Stimulated activated CD8-positive, alpha-beta memory T cell treated with anti-CD3 and anti-CD28 coated beads, Interleukin-7, amount 100 ng/mL, for 24 hours (primary cell): ENCODE measurements around the gene RPL19.

ENCODE experiments used
- DNase-seq: peaks from one replicate; pipeline ENCODE4 v3.0.0-alpha.2; 2020; ENCODE audit warnings: low read depth

Gene RPL19

DNA sequence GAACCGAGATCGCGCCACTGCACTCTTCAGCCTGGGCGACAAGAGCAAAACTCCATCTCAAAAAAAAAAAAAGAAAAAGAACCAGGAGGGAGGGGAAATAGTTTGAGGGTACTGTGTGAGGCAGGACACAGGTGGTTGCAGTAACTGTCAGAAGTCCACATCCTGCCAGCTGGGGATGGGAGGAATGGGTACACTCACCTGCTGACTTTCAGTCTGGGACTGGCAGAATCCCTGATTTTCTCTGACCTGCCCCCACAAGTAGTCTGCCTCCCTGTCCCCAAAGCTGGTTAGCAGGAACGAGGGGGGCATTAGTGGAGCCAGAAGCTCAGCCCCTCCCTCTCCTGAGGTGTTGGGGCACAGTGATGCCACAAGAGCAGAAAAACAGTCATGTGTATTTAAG is 27.0 kb upstream of the RPL19 start:
- no peak for DNase-seq

DNA sequence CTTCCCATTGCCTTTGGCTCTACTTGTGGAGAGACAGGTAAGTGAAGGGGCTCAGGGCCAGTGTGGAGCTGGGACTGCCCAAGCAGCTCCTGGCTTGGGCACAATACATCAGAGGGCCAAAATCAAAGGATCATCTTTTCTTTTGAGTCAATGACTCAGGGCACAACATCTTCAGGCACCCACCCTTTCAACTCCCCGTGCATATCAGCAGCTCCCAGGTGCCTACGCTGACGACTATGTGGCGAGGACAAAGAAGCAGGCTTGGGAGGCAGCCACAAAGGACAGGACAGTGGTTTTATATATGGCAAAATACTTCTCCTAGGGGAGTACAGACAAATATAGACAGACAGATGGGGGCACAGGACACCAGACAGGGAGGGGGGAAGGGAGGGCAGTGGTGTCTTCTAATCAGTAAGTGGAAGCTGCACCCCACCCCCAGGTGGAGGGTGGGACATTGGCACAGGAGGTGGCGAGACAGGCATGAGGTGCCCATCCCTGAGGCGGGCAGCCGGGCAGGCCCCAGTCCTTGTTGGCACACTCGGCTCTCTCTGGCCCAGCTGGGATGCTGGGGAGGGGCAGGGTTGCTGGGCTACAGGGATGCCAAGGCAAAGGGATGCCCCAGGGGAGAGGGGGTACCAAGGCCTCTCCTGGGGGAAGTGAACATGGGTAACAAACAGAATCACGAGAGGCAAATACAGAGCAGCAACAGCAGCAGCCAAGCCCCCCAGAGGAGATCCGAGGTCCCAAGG is 26.4 kb upstream of the RPL19 start:
- DNase-seq = no peak

- peak; percentile 63 for DNase-seq
Measured at GRCh38 chr17:39174920-39175694, 25.0 kb upstream of the RPL19 start.

GRCh38 chr17:39175695-39176093 is 24.4 kb upstream of the RPL19 start:
- no peak for DNase-seq

DNA sequence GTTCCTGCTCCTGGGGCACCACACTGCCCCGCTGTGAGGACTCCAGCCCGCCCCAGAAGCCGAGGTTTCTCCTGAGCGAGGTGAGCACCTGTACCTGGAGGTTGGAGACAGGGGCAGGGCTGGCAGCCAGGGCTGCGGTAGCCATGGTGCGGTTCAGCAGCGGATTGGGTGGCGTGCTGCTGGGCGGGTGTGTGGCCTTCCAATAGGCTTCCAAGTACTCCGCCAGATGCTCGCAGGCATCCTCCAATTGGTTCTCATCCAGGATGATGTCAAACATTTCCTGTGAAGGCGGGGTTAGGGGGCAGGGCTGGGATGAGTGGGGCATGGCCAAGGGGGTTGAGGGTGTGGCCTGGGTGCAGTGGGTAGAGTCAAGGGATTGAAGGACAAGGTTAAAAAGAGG is 22.8 kb upstream of the RPL19 start:
- no peak for DNase-seq

DNA sequence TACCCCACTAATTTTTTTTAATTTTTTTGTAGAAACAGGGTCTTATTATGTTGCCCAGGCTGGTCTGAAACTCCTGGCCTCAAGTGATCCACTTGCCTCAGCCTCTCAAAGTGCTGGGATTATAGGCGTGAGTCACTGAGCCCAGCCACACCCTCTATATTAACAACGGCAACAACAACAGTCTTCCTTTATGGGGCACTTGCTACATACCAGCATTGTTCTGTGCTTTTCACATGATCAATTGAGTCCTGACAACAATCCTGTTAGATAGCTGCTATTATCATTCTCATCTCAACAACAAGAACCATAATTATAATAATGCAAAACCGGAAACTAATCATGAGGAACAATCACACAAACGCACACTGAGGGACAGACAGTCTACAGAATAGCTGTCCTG is 21.5 kb upstream of the RPL19 start:
- DNase-seq = no peak

GRCh38 chr17:39181303-39181702 is 18.8 kb upstream of the RPL19 start:
- no peak for DNase-seq

DNA sequence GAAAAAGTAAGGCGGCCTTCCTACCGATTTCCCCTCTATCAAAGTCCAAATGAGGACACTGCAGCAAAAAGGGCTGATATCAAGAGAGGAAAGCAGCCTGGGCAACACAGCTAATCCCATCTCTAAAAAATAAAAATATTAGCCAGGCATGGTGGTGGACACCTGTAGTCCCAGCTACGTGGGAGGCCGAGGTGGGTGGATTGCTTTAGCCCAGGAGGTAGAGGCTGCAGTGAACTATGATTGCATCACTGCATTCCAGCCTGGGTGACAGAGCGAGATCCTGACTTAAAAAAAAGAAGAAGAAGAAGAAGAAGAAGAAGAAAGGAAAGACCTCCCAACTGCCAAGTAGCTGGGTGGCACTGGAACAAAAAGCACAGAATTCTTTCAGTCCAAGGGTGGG is 17.0 kb upstream of the RPL19 start:
- DNase-seq = no peak

DNA sequence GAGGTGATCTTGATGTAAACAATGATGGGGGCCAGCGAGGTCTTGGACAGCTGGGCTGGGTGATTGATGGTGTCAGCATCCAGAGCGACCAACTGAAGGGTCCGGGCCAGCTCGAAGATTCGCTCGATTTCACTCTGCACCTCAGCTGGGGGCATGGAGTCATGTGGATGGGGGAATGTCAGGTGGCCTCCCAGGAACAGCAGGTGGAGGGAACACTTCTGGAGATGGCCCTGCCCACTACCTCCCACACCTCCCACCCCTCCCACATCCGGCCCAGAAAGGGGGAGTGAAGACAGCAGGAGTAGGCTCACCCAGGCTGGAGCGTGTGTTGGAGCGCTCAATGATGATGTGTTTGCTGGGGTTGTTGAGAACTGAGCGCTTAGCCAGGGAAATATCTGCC is 16.4 kb upstream of the RPL19 start:
- DNase-seq = no peak

DNA sequence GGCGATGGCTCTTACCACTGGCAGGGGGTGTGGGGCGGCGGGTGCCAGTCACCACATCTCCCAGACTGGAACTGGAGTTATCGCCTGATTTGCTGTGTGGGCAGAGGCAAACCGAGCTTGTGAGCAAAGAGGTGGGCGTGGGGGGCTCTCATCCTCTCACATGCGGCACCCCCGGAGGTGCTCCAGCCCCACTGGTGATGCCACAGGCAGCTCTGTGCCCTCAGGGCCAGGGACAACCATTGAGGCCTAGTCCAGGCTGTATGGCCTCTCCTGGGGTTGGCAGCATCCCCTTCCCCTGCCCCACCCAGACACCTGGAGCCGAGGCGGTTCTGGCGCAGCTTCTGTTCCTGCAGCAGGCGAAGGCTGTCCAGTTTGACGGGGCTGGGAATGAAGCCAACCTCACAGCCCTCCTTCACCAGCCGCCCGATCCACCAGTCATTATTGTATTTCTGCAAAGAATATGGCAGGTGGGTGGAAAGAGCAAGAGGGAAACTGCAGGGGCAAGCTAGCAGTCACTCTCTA is 13.5 kb upstream of the RPL19 start:
- DNase-seq = no peak

DNA sequence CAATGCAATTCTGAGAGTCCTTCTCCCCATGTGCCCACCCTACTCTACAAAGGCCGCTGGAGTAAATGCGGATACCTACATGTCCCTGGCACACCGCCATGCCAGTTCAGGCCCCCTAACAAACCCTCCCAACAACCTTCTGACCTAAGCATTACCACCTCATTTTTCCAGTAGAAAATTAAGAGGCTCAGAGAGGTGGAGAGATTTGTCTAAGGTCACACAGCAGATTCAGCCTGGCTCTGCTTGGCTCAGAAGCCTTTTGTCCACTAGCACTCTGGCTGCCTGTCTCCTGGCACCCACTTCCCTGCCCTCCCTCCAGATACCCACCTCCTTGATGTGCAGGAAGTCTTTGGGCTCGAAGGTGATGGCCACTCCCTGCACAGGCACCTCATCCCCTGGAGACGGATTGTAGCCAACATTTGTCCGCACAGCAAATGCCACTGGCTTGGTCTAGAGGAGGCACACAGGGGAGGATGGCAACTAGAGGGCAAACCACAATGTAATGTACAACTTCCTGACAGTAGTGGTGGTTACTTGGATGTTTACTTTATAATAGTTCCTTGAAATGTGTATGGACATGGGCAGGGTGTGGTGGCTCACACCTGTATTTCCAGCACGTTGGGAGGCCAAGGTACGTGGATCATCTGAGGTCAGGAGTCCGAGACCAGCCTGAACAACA is 12.8 kb upstream of the RPL19 start:
- no peak for DNase-seq

- DNase-seq = no peak
Measured at GRCh38 chr17:39191750-39192510, 8.2 kb upstream of the RPL19 start.

GRCh38 chr17:39192901-39193300 is 7.2 kb upstream of the RPL19 start:
- DNase-seq = no peak

DNA sequence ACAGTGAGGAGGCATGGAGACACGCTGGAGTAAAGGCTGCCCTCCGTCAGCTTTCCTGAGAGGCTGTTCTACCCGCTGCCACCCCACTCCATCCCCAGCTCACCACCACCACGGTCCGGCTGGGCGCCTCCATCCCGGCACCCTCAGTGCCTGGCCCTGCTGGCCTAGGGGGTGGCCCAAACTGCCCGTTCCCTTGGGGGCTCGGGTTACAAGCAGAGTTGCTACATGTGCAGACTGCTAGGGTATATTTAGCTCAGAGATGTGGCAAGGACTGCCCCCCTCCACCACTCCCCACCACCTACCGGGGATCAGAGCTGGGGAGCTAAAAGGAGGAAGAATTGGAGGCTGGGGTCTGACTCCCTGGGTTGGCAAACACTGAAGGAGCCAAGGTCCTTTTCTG is 6.7 kb upstream of the RPL19 start:
- DNase-seq = no peak

DNA sequence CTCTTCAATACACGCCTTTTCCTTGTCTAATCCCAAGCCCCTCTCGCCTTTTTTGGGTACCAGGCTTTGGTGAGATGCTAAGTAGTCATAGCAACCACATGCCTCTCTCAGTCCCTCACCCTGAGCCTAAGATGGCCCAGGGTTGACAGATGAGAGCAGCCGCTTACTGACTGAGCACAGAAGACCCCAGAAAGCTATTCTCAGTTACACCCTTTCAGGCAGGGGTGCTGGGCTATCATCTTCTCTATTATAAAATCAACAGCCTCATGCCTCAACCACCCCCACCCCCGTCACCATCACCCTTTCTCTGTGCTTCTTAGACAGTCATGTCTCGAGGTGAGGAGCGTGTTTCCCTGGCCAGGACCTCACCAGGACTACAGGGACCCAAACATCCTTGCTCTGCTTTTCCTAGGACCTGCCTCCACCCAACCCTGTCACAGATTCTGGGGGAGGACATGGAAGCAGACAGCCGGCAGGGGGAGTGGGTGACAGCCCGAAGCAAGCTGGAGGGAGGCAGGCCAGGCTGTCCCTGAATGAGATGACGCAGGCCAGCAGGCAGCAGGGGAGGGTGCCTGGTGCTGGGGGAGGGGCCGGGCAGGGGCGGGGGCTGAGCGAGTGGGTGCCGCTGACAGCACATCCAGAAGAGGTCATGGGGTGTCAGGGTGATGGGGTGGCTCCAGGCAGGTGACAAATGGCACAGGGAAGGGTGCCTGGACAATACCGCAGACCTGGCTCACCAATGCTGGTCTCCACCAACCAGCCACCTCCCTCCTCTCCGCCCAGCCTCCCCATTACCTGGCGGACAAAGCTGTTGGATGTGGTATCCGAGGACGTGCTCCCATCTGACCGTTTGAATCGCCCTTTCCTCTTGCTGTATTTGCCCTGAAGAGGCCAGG is 5.7 kb upstream of the RPL19 start:
- no peak for DNase-seq

- no peak for DNase-seq
Measured at GRCh38 chr17:39194985-39195524, 5.0 kb upstream of the RPL19 start.

- no peak for DNase-seq
Measured at GRCh38 chr17:39195568-39196160, 4.4 kb upstream of the RPL19 start.

DNA sequence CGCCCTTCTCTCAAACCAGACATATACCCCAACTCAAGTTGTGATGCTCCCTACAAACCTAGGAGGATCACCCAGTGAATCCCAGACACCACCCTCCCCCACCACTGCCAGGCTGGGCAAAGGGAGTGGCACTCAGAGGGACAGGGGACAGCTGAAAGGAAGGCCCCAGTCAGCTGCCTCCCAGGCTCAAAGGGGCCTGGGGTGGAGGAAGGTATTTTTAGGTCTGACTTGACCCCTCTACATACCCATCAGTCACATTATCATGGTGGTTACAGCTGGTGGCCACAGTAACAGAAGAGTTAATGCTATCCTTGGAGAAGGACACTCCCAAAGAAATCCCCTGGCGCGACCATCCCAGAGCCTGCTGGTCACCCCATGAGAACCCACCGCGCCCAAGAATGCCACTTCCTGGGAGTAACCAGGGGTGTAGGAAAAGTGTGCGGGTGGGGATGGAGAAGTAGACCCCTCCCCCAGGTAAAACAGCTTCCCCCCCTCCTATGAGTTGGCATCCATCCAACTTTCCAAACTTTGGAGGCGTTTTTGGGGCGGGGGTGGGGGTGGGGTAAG is 3.8 kb upstream of the RPL19 start:
- no peak for DNase-seq

DNA sequence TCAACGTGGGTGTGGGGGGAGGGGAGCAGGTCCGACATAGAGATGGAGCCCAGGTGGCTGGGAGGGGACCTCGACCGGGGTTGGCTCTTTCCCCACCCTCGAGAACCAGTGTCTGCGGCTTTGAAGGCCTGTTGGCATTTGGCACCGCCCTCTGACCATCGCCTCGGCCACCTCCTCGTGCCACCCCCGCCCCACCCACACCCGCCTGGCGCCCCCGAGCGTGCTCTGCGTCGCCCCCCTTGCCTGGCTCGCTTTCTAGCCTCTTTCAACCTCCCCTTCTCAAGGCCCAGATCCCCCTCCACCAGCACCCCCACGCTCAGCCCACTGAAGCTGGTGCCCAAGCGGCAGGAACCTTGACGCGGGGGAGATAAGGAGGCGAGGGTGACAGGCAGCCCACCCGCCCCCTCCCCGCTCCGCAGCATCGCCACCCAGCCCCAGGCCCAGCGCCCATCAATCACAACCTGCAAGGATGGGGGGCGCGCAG is 3.2 kb upstream of the RPL19 start:
- DNase-seq = no peak
